Hepatocyte (in vitro differentiated cells): ENCODE measurements around the gene PIANP. TPM values are rescaled to one million over a fixed set of nuclear protein-coding genes. Genes with fewer than 3 reads are reported as not detected.
A peak's percentile ranks its signal among the peaks of the same experiment; 100 is the strongest.

ENCODE experiments used
- DNase-seq: peaks from one replicate; pipeline ENCODE4 v3.0.0-alpha.2; 2016; ENCODE audit warnings: low spot score
- H2AFZ ChIP-seq: fragments of 200-600 bp; sonication (generic); 2 replicates; pipeline ENCODE4 v1.6.0; 2016; ENCODE audit warnings: antibody characterized with exemption, mild to moderate bottlenecking
- H3K27ac ChIP-seq: fragments of 200-600 bp; sonication (generic); 2 replicates; pipeline ENCODE4 v1.5.1; 2016; ENCODE audit warnings: mild to moderate bottlenecking
- H3K27me3 ChIP-seq: fragments of 200-600 bp; sonication (generic); 2 replicates; pipeline ENCODE4 v1.6.1; 2016
- H3K36me3 ChIP-seq: fragments of 200-600 bp; sonication (generic); replicated peaks from 2 replicates; pipeline ENCODE4 v1.5.1; 2016; ENCODE audit warnings: low read depth; ENCODE audit not compliant: insufficient read depth
- H3K4me1 ChIP-seq: fragments of 200-600 bp; sonication (generic); 2 replicates; pipeline ENCODE4 v1.5.1; 2016; ENCODE audit warnings: mild to moderate bottlenecking, moderate library complexity; ENCODE audit not compliant: insufficient read depth
- H3K4me2 ChIP-seq: fragments of 200-600 bp; sonication (generic); 2 replicates; pipeline ENCODE4 v1.6.0; 2016
- H3K4me3 ChIP-seq: fragments of 200-600 bp; sonication (generic); 2 replicates; pipeline ENCODE4 v1.5.1; 2016; ENCODE audit warnings: mild to moderate bottlenecking
- H3K79me2 ChIP-seq: fragments of 200-600 bp; sonication (generic); 2 replicates; pipeline ENCODE4 v1.6.0; 2017; ENCODE audit warnings: mild to moderate bottlenecking
- H3K9me2 ChIP-seq: fragments of 200-600 bp; sonication (generic); replicated peaks from 2 replicates; pipeline ENCODE4 v1.6.0; 2017; ENCODE audit warnings: mild to moderate bottlenecking; ENCODE audit not compliant: insufficient read depth
- H3K9me3 ChIP-seq: fragments of 200-600 bp; sonication (generic); 2 replicates; pipeline ENCODE4 v1.5.1; 2016; ENCODE audit warnings: low read depth, mild to moderate bottlenecking
- H4K20me1 ChIP-seq: fragments of 200-600 bp; sonication (generic); 2 replicates; pipeline ENCODE4 v1.6.0; 2016; ENCODE audit warnings: mild to moderate bottlenecking; ENCODE audit not compliant: insufficient read depth, poor library complexity, severe bottlenecking
- CTCF ChIP-seq: fragments of 200-600 bp; sonication (generic); IDR thresholded peaks from 2 replicates; pipeline ENCODE4 v1.5.1; 2016; ENCODE audit warnings: antibody characterized with exemption, mild to moderate bottlenecking; ENCODE audit not compliant: poor library complexity
- EZH2 ChIP-seq: fragments of 200-600 bp; sonication (generic); IDR thresholded peaks from 2 replicates; pipeline ENCODE4 v1.6.1; 2016; ENCODE audit warnings: antibody characterized with exemption, mild to moderate bottlenecking, borderline replicate concordance
- EZH2phosphoT487 ChIP-seq: fragments of 200-600 bp; sonication (generic); IDR thresholded peaks from one replicate; pipeline ENCODE4 v1.6.1; 2018; ENCODE audit warnings: antibody characterized with exemption, mild to moderate bottlenecking, low read depth, moderate library complexity; ENCODE audit not compliant: unreplicated experiment, severe bottlenecking
- WGBS: methylation state at CpG from one replicate; pipeline ENCODE4 v1.1.6; 2016; ENCODE audit warnings: low lambda C conversion rate; ENCODE audit errors: missing lambda C conversion rate; 5-methylcytosine and 5-hydroxymethylcytosine counted together
- polyA plus RNA-seq: library from polyadenylated mRNA; unstranded; fragments of >200 nt; fragmentation: Nextera tagmentation; extraction: Ambion mirVana; gene quantifications from 2 replicates; pipeline ENCODE4 v1.2.1, GENCODE V29; 2016
- small RNA-seq: library from RNA; depleted of rRNA; stranded (forward); fragments of <200 nt; gene quantifications from one replicate; pipeline ENCODE3, GENCODE V24; 2014
- total RNA-seq: library from RNA; depleted of rRNA; stranded (reverse); fragments of >200 nt; gene quantifications from 2 replicates; pipeline ENCODE4 v1.2.3, GENCODE V29; 2014

PIANP gene
- total and polyA plus RNA-seq, 2 experiments from 2014 or later: 0.17 to 0.95 TPM

GRCh38 chr12:6646276-6647082 lies 54.1 kb downstream of the PIANP start:
- WGBS: 88% methylated on average over 25 of the region's 28 CpGs
- peak overlapping the region; percentile 77 for H3K4me2 ChIP-seq

GRCh38 chr12:6644903-6645302 lies 55.7 kb downstream of the PIANP start:
- TF ChIP-seq EZH2 (no peak), CTCF (peak; percentile 48), EZH2phosphoT487 (no peak)
- 31% methylated on average over 5 of the region's 5 CpGs for WGBS
- H3K4me3 ChIP-seq: no peak overlapping the region

More at GRCh38 chr12:6646276-6647082, 54.1 kb downstream of the PIANP start:
- Histone ChIP-seq H3K27me3 (no peaks in the 10 kb centered on the region), H4K20me1 (no peaks in the 10 kb centered on the region), H3K36me3 (no peaks in the 10 kb centered on the region), H3K79me2 (no peaks in the 10 kb centered on the region), H2AFZ (no peak overlapping the region), H3K4me1 (no peaks in the 10 kb centered on the region), H3K27ac (no peak overlapping the region), H3K4me3 (no peak overlapping the region), H3K9me2 (no peaks in the 10 kb centered on the region), H3K9me3 (no peaks in the 10 kb centered on the region)
- no peak for DNase-seq
- no peak for TF ChIP-seq EZH2
- no peak for TF ChIP-seq EZH2phosphoT487
- no peak for TF ChIP-seq CTCF

DNA sequence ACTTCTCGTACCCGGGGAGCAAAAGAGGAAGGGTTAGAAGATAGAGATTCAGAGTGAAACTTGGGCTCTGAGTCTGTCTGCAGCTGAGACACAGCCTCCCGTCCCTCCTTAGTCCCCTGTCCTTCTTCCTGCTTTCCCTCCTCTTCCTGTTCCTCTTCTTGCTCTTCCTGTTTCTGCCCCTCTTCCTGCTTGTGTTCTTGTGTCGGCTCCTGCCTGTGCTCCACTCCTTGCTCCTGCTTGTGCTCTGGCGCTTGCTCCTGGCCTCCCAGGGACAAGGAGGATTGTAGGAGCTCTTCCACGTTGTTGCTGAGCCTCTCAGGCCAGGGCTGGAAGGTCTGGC lies 56.4 kb downstream of the PIANP start:
- H3K27me3 ChIP-seq: no peaks in the 10 kb centered on the region
- H2AFZ ChIP-seq: no peak overlapping the region
- 83% methylated on average over 6 of the region's 6 CpGs for WGBS
- no peak overlapping the region for H3K27ac ChIP-seq
- no peaks in the 10 kb centered on the region for H3K4me1 ChIP-seq
- H3K4me3 ChIP-seq: no peak overlapping the region
- H3K9me3 ChIP-seq: no peaks in the 10 kb centered on the region
- H3K4me2 ChIP-seq: no peak overlapping the region
- no peak for TF ChIP-seq CTCF
- no peak for TF ChIP-seq EZH2
- TF ChIP-seq EZH2phosphoT487: no peak
- H4K20me1 ChIP-seq: no peaks in the 10 kb centered on the region
- no peaks in the 10 kb centered on the region for H3K36me3 ChIP-seq
- no peaks in the 10 kb centered on the region for H3K79me2 ChIP-seq
- no peak for DNase-seq
- H3K9me2 ChIP-seq: no peaks in the 10 kb centered on the region

More at GRCh38 chr12:6644903-6645302, 55.7 kb downstream of the PIANP start:
- no peaks in the 10 kb centered on the region for H3K27me3 ChIP-seq
- no peaks in the 10 kb centered on the region for H3K9me2 ChIP-seq
- H2AFZ ChIP-seq: no peak overlapping the region
- H3K4me2 ChIP-seq: no peak overlapping the region
- no peaks in the 10 kb centered on the region for H3K9me3 ChIP-seq
- H3K4me1 ChIP-seq: no peaks in the 10 kb centered on the region
- no peak for DNase-seq
- H3K36me3 ChIP-seq: no peaks in the 10 kb centered on the region
- no peak overlapping the region for H3K27ac ChIP-seq
- H3K79me2 ChIP-seq: no peaks in the 10 kb centered on the region
- H4K20me1 ChIP-seq: no peaks in the 10 kb centered on the region

Small RNA genes lying within 50 kb of the gene (small RNA-seq; reads per million reads assigned to genes)
- gene RNU6-781P: not detected

Other genes starting within 250 kb of the PIANP start
- gene TAPBPL, start 248.8 kb downstream of the PIANP start, total RNA-seq: 8.2 and 11.7 TPM in 2 replicates
- gene TAPBPL, start 248.8 kb downstream of the PIANP start, polyA plus RNA-seq: 9.7 and 10.8 TPM in 2 replicates
- gene VAMP1, start 230.1 kb downstream of the PIANP start, total RNA-seq: 0.88 and 5.0 TPM in 2 replicates
- 5.9 and 8.0 TPM in 2 replicates for gene VAMP1, start 230.1 kb downstream of the PIANP start, polyA plus RNA-seq
- gene MRPL51, start 207.6 kb downstream of the PIANP start, total RNA-seq: 57.4 and 81.6 TPM in 2 replicates
- gene MRPL51, start 207.6 kb downstream of the PIANP start, polyA plus RNA-seq: 231 and 267 TPM in 2 replicates
- 26.7 and 31.4 TPM in 2 replicates for gene NCAPD2, start 206.7 kb downstream of the PIANP start, total RNA-seq
- gene NCAPD2, start 206.7 kb downstream of the PIANP start, polyA plus RNA-seq: 13.7 and 17.4 TPM in 2 replicates
- gene GAPDH, start 166.3 kb downstream of the PIANP start, total RNA-seq: 1,719 and 1,827 TPM in 2 replicates
- 2,607 and 2,708 TPM in 2 replicates for gene GAPDH, start 166.3 kb downstream of the PIANP start, polyA plus RNA-seq
- 5.4 and 7.5 TPM in 2 replicates for gene IFFO1, start 144.8 kb downstream of the PIANP start, total RNA-seq
- 11.2 and 15.2 TPM in 2 replicates for gene IFFO1, start 144.8 kb downstream of the PIANP start, polyA plus RNA-seq
- 36.1 and 40.3 TPM in 2 replicates for gene NOP2, start 132.5 kb downstream of the PIANP start, total RNA-seq
- 37.8 and 38.1 TPM in 2 replicates for gene NOP2, start 132.5 kb downstream of the PIANP start, polyA plus RNA-seq
- gene CHD4, start 93.4 kb downstream of the PIANP start, total RNA-seq: 181 and 211 TPM in 2 replicates
- 74.1 and 108 TPM in 2 replicates for gene CHD4, start 93.4 kb downstream of the PIANP start, polyA plus RNA-seq
- gene LPAR5, start 64.9 kb downstream of the PIANP start, total RNA-seq: 0.60 and 1.0 TPM in 2 replicates
- 0.34 and 2.0 TPM in 2 replicates for gene LPAR5, start 64.9 kb downstream of the PIANP start, polyA plus RNA-seq
- gene ACRBP, start 53.4 kb downstream of the PIANP start, total RNA-seq: 0.20 and 0.68 TPM in 2 replicates
- gene ACRBP, start 53.4 kb downstream of the PIANP start, polyA plus RNA-seq: 0.62 and 1.8 TPM in 2 replicates
- gene ING4, start 37.7 kb downstream of the PIANP start, total RNA-seq: 35.7 and 39.7 TPM in 2 replicates
- gene ING4, start 37.7 kb downstream of the PIANP start, polyA plus RNA-seq: 38.9 and 42.9 TPM in 2 replicates
- gene ZNF384, start 11.4 kb downstream of the PIANP start, total RNA-seq: 33.8 and 34.5 TPM in 2 replicates
- gene ZNF384, start 11.4 kb downstream of the PIANP start, polyA plus RNA-seq: 35.8 and 41.8 TPM in 2 replicates
- gene COPS7A, start 23.2 kb upstream of the PIANP start, total RNA-seq: 46.9 and 56.7 TPM in 2 replicates
- gene COPS7A, start 23.2 kb upstream of the PIANP start, polyA plus RNA-seq: 65.2 and 73.6 TPM in 2 replicates
- 210 and 241 TPM in 2 replicates for gene MLF2, start 52.3 kb upstream of the PIANP start, total RNA-seq
- gene MLF2, start 52.3 kb upstream of the PIANP start, polyA plus RNA-seq: 508 and 535 TPM in 2 replicates
- gene PTMS, start 65.5 kb upstream of the PIANP start, total RNA-seq: 179 and 180 TPM in 2 replicates
- 282 and 315 TPM in 2 replicates for gene PTMS, start 65.5 kb upstream of the PIANP start, polyA plus RNA-seq
- 0.52 and 0.70 TPM in 2 replicates for gene LAG3, start 71.7 kb upstream of the PIANP start, total RNA-seq
- 0.91 and 1.2 TPM in 2 replicates for gene LAG3, start 71.7 kb upstream of the PIANP start, polyA plus RNA-seq
- gene CD4, start 88.7 kb upstream of the PIANP start, total RNA-seq: 2.4 and 2.7 TPM in 2 replicates
- 2.7 and 6.4 TPM in 2 replicates for gene CD4, start 88.7 kb upstream of the PIANP start, polyA plus RNA-seq
- gene GPR162, start 121.0 kb upstream of the PIANP start, total RNA-seq: 1.2 and 2.3 TPM in 2 replicates
- gene GPR162, start 121.0 kb upstream of the PIANP start, polyA plus RNA-seq: 2.3 and 6.2 TPM in 2 replicates
- 19.6 and 38.1 TPM in 2 replicates for gene P3H3, start 127.6 kb upstream of the PIANP start, total RNA-seq
- gene P3H3, start 127.6 kb upstream of the PIANP start, polyA plus RNA-seq: 38.6 and 47.3 TPM in 2 replicates
- 1.6 and 2.6 TPM in 2 replicates for gene GNB3, start 140.1 kb upstream of the PIANP start, total RNA-seq
- 10.2 and 19.1 TPM in 2 replicates for gene GNB3, start 140.1 kb upstream of the PIANP start, polyA plus RNA-seq
- 7.5 and 8.5 TPM in 2 replicates for gene CDCA3, start 150.5 kb upstream of the PIANP start, total RNA-seq
- gene CDCA3, start 150.5 kb upstream of the PIANP start, polyA plus RNA-seq: 18.2 and 20.6 TPM in 2 replicates
- gene USP5, start 151.3 kb upstream of the PIANP start, total RNA-seq: 60.5 and 61.6 TPM in 2 replicates
- 73.7 and 78.9 TPM in 2 replicates for gene USP5, start 151.3 kb upstream of the PIANP start, polyA plus RNA-seq
- 571 and 614 TPM in 2 replicates for gene TPI1, start 166.7 kb upstream of the PIANP start, total RNA-seq
- gene TPI1, start 166.7 kb upstream of the PIANP start, polyA plus RNA-seq: 891 and 918 TPM in 2 replicates
- 10.8 and 14.1 TPM in 2 replicates for gene SPSB2, start 172.5 kb upstream of the PIANP start, total RNA-seq
- 11.0 and 13.8 TPM in 2 replicates for gene SPSB2, start 172.5 kb upstream of the PIANP start, polyA plus RNA-seq
- gene LRRC23, start 204.0 kb upstream of the PIANP start, total RNA-seq: 8.2 and 9.3 TPM in 2 replicates
- gene LRRC23, start 204.0 kb upstream of the PIANP start, polyA plus RNA-seq: 9.9 and 12.9 TPM in 2 replicates
- gene ENO2, start 213.8 kb upstream of the PIANP start, total RNA-seq: 11.1 and 11.8 TPM in 2 replicates
- gene ENO2, start 213.8 kb upstream of the PIANP start, polyA plus RNA-seq: 14.2 and 18.8 TPM in 2 replicates
- gene ATN1, start 227.1 kb upstream of the PIANP start, total RNA-seq: 11.1 and 15.8 TPM in 2 replicates
- 32.7 and 43.7 TPM in 2 replicates for gene ATN1, start 227.1 kb upstream of the PIANP start, polyA plus RNA-seq
- gene RNU7-1, start 243.0 kb upstream of the PIANP start, total RNA-seq: not detected in 2 replicates
- gene RNU7-1, start 243.0 kb upstream of the PIANP start, polyA plus RNA-seq: not detected in 2 replicates
- 219 and 289 TPM in 2 replicates for gene C12orf57, start 243.2 kb upstream of the PIANP start, total RNA-seq
- 217 and 219 TPM in 2 replicates for gene C12orf57, start 243.2 kb upstream of the PIANP start, polyA plus RNA-seq